ENCODE results near the gene USP16.

USP16 gene

GRCh38 chr21:29085106-29085752 lies 60.8 kb downstream of the USP16 start:
- DNase-seq = no peak

DNA sequence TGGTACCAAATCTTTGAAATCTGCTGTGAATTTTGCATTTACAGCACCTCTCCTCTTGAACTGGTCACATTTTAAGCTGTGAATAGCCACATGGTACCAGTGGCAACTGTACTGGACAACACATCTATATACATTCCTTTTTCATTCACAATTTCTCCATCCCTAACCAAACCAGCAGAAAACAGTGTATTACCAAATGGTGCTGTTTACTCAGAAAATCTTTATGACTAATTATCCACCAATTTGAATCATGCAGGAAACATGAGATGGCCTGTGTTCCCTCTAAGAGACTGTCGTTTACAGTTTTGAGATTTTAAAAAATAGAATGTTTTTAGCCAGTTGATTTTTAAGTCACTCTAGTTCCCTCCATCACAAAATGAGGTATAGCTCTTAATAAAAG lies 66.6 kb downstream of the USP16 start:
- no peak for DNase-seq

- DNase-seq = no peak
These were observed 67.9 kb downstream of the USP16 start for GRCh38 chr21:29092102-29092959.

DNA sequence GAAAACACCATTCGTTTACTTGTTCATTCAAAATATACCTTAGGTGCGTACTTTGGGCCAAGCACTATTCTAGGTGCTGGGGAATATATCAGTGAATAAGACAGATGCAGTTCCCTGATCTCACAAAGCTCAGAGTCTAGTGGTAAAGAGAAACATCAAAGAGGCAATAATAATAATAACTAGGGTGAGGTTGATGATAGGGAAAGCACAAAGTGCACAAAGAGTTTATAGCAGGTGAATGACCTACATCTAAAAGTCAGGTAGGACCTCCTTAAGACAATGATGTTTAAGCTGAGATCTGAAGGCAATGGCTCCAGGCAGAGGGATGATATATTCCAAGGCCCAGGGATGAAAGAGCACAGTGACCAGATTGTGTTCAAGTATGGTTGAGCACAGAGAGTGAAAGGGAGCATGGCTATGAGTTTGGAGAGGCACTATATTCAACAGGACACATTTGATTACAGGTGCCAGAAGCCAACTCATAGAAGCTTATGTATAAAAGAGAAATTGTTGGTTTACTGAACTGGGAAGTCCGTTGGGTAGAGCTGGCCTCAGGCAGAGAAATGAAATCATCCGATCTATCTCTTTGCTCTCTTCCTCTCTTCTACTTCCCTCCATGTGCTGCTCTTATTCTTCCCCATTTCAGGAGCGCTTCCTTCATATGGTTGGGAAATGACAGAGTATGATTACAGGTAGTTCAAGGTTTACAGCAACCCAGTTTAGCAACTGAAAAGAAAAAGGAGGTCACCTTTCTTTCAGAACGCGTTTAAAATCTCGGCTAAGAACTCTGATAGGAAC lies 71.9 kb downstream of the USP16 start:
- DNase-seq = no peak

DNA sequence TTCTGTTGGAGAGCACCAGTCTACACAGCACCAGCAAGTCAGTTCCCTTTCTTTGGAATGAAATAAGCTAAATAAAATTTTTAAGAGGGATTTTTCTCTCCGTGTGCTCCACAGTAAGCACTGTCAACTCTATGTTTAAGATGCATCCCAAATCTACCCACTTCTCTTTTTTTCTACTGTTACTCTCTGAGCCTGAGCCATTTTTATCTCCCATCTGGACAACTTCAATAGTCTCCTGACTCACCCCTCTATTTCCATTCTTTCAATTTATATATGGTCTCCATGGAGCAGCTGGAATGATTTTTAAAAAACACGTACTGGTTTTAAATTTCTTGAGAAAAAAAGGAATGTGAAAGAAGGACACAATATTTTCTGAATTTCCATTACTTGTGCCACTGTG lies 73.7 kb downstream of the USP16 start:
- no peak for DNase-seq

GRCh38 chr21:29102791-29103257 lies 78.4 kb downstream of the USP16 start:
- no peak for DNase-seq
